Activated CD4-positive, alpha-beta memory T cell treated with anti-CD3 and anti-CD28 coated beads, Interleukin-2, amount 10 ng/mL, durations not matched to agents 7 days and 5 days (primary cell): Measurements from ENCODE around the gene CACNA1S. TPM values are rescaled to one million over a fixed set of nuclear protein-coding genes. Genes with fewer than 3 reads are reported as not detected.

ENCODE experiments used
- CTCF ChIA-PET: fragments of 350-600 bp; sonication (Branson Sonifier 250); formaldehyde crosslinking; loops from one replicate; lab custom pipeline; 2021; ENCODE audit warnings: antibody characterized with exemption, inconsistent platforms; lab: Charles Lee
- POLR2A ChIA-PET: fragments of 350-600 bp; sonication (Branson Sonifier 250); formaldehyde crosslinking; loops from one replicate; lab custom pipeline; 2021; ENCODE audit warnings: antibody characterized with exemption; lab: Charles Lee
- DNase-seq: peaks from one replicate; pipeline ENCODE4 v3.0.0-alpha.2; 2020
- H3K27ac Mint-ChIP-seq: one replicate; pipeline ENCODE4 v1.8.0; 2021; ENCODE audit warnings: mild to moderate bottlenecking, mixed read lengths
- H3K27me3 Mint-ChIP-seq: one replicate; pipeline ENCODE4 v1.8.0; 2021; ENCODE audit warnings: mixed read lengths
- H3K36me3 Mint-ChIP-seq: one replicate; pipeline ENCODE4 v1.8.0; 2021; ENCODE audit warnings: low read depth, mixed read lengths
- H3K4me1 Mint-ChIP-seq: one replicate; pipeline ENCODE4 v1.8.0; 2021; ENCODE audit warnings: mixed read lengths
- H3K4me3 Mint-ChIP-seq: one replicate; pipeline ENCODE4 v1.8.0; 2021; ENCODE audit warnings: mild to moderate bottlenecking, mixed read lengths
- H3K9me3 Mint-ChIP-seq: one replicate; pipeline ENCODE4 v1.8.0; 2021; ENCODE audit warnings: mixed read lengths
- total RNA-seq, 2 experiments: library from RNA; stranded (reverse); gene quantifications; one replicate each; pipeline ENCODE4 v1.2.3, GENCODE V29; 2021

The CACNA1S gene
- total RNA-seq, 2 experiments from 2014 or later: not detected

GRCh38 chr1:201023920-201024624 lies 88.2 kb downstream of the CACNA1S start:
- H3K27me3 Mint-ChIP-seq: no peaks in the 10 kb centered on the region
- H3K4me3 Mint-ChIP-seq: peak overlapping the region; percentile 62
- H3K27ac Mint-ChIP-seq: peak overlapping the region; percentile 59

GRCh38 chr1:201023517-201023902 lies 88.7 kb downstream of the CACNA1S start, which contains the start of gene KIF21B:
TSS of gene KIF21B (minus strand) at chr1:201023714. CDS start at chr1:201023383, 331 bp downstream.
- POLR2A ChIA-PET: interaction anchor here (0.6 to 12.9 kb wide), 5 partner anchors 10 to 354 kb away, joined by 3 to 178 read pairs (median 3); partner anchors contain the start of genes DDX59 and TMEM9
- H3K4me3 Mint-ChIP-seq: peak within 1 kb of the TSS; percentile 96
- no peaks in the 10 kb centered on the region for H3K27me3 Mint-ChIP-seq

More at GRCh38 chr1:201023920-201024624, 88.2 kb downstream of the CACNA1S start:
- no peak for DNase-seq
- Mint-ChIP-seq H3K36me3 (peaks cover 45% of the 10 kb centered on the region), H3K9me3 (no peaks in the 10 kb centered on the region), H3K4me1 (peaks cover 70% of the 10 kb centered on the region)
- ChIA-PET CTCF (interaction anchor here (0.9 to 11.8 kb wide), 6 partner anchors 9 to 52 kb away, joined by 3 to 104 read pairs (median 20); no protein-coding TSS in a partner anchor), POLR2A (interaction anchor here (1.2 to 12.9 kb wide), 3 partner anchors 11 to 354 kb away, joined by 3 to 178 read pairs (median 3); partner anchors contain the start of genes DDX59 and TMEM9)

GRCh38 chr1:201022820-201023516 lies 89.3 kb downstream of the CACNA1S start:
- peak; percentile 49 for DNase-seq
- peak overlapping the region; percentile 96 for H3K4me3 Mint-ChIP-seq
- H3K27ac Mint-ChIP-seq: peak overlapping the region; percentile 99
- H3K27me3 Mint-ChIP-seq: no peaks in the 10 kb centered on the region
- ChIA-PET CTCF (interaction anchor here (1.0 to 11.8 kb wide), 5 partner anchors 8 to 45 kb away, joined by 3 to 104 read pairs (median 43); no protein-coding TSS in a partner anchor), POLR2A (interaction anchor here (0.6 to 12.9 kb wide), 7 partner anchors 10 to 353 kb away, joined by 3 to 178 read pairs (median 8); partner anchors contain the start of genes DDX59 and TMEM9)
- peaks cover 73% of the 10 kb centered on the region for H3K4me1 Mint-ChIP-seq
- no peaks in the 10 kb centered on the region for H3K9me3 Mint-ChIP-seq
- peaks cover 50% of the 10 kb centered on the region for H3K36me3 Mint-ChIP-seq

More at GRCh38 chr1:201023517-201023902, 88.7 kb downstream of the CACNA1S start, which contains the start of gene KIF21B:
- Mint-ChIP-seq H3K36me3 (peaks cover 48% of the 10 kb centered on the region), H3K4me1 (peaks cover 73% of the 10 kb centered on the region), H3K27ac (peak within 1 kb of the TSS; percentile 99), H3K9me3 (no peaks in the 10 kb centered on the region)
- peak; percentile 94 for DNase-seq
- CTCF ChIA-PET: interaction anchor here (1.0 to 11.8 kb wide), 4 partner anchors 8 to 44 kb away, joined by 3 to 104 read pairs (median 28); no protein-coding TSS in a partner anchor

- H3K9me3 Mint-ChIP-seq: no peaks in the 10 kb centered on the region
- CTCF ChIA-PET: interaction anchor here (0.9 to 11.8 kb wide), 5 partner anchors 7 to 44 kb away, joined by 3 to 104 read pairs (median 43); no protein-coding TSS in a partner anchor
- POLR2A ChIA-PET: interaction anchor here (0.7 to 12.9 kb wide), 6 partner anchors 9 to 402 kb away, joined by 3 to 178 read pairs (median 8); partner anchors contain the start of gene KIF14
- peaks cover 74% of the 10 kb centered on the region for H3K4me1 Mint-ChIP-seq
- H3K36me3 Mint-ChIP-seq: peaks cover 55% of the 10 kb centered on the region
- H3K27me3 Mint-ChIP-seq: no peaks in the 10 kb centered on the region
- no peak for DNase-seq
- peak overlapping the region; percentile 99 for H3K27ac Mint-ChIP-seq
- H3K4me3 Mint-ChIP-seq: peak overlapping the region; percentile 96
These were observed 89.8 kb downstream of the CACNA1S start for GRCh38 chr1:201022493-201022819.

- Mint-ChIP-seq H3K27me3 (no peaks in the 10 kb centered on the region), H3K36me3 (peaks cover 61% of the 10 kb centered on the region), H3K27ac (peak overlapping the region; percentile 99), H3K9me3 (no peaks in the 10 kb centered on the region), H3K4me3 (peak overlapping the region; percentile 96), H3K4me1 (peaks cover 74% of the 10 kb centered on the region)
- POLR2A ChIA-PET: interaction anchor here (0.7 to 12.9 kb wide), 9 partner anchors 9 to 401 kb away, joined by 3 to 178 read pairs (median 6); partner anchors contain the start of gene KIF14
- peak; percentile 39 for DNase-seq
- CTCF ChIA-PET: interaction anchor here (0.6 to 11.8 kb wide), 7 partner anchors 6 to 796 kb away, joined by 3 to 104 read pairs (median 17); no protein-coding TSS in a partner anchor
These were observed 90.4 kb downstream of the CACNA1S start for GRCh38 chr1:201021630-201022492.

- peak; percentile 64 for DNase-seq
- ChIA-PET CTCF (interaction anchor here (0.6 to 11.8 kb wide), 9 partner anchors 9 to 795 kb away, joined by 3 to 104 read pairs (median 7); no protein-coding TSS in a partner anchor), POLR2A (interaction anchor here (0.7 to 12.9 kb wide), 18 partner anchors 8 to 350 kb away, joined by 3 to 178 read pairs (median 4); partner anchors contain the start of gene TMEM9)
- Mint-ChIP-seq H3K9me3 (no peaks in the 10 kb centered on the region), H3K36me3 (peaks cover 59% of the 10 kb centered on the region), H3K27ac (peak overlapping the region; percentile 99), H3K4me1 (peaks cover 74% of the 10 kb centered on the region), H3K4me3 (peak overlapping the region; percentile 96), H3K27me3 (no peaks in the 10 kb centered on the region)
These were observed 91.3 kb downstream of the CACNA1S start for GRCh38 chr1:201020721-201021629.

- H3K9me3 Mint-ChIP-seq: no peaks in the 10 kb centered on the region
- H3K27ac Mint-ChIP-seq: peak overlapping the region; percentile 99
- DNase-seq: peak; percentile 67
- H3K4me3 Mint-ChIP-seq: peak overlapping the region; percentile 96
- CTCF ChIA-PET: interaction anchor here (0.8 to 11.8 kb wide), 11 partner anchors 8 to 492 kb away, joined by 3 to 104 read pairs (median 6); no protein-coding TSS in a partner anchor
- peaks cover 61% of the 10 kb centered on the region for H3K36me3 Mint-ChIP-seq
- POLR2A ChIA-PET: interaction anchor here (0.6 to 12.9 kb wide), 20 partner anchors 7 to 350 kb away, joined by 3 to 178 read pairs (median 4); partner anchors contain the start of gene TMEM9
- peaks cover 74% of the 10 kb centered on the region for H3K4me1 Mint-ChIP-seq
- H3K27me3 Mint-ChIP-seq: no peaks in the 10 kb centered on the region
These were observed 92.1 kb downstream of the CACNA1S start for GRCh38 chr1:201020040-201020591.

GRCh38 chr1:201019321-201019977 lies 92.8 kb downstream of the CACNA1S start:
- DNase-seq: peak; percentile 96
- Mint-ChIP-seq H3K4me1 (peaks cover 74% of the 10 kb centered on the region), H3K4me3 (peak overlapping the region; percentile 96), H3K36me3 (peaks cover 65% of the 10 kb centered on the region), H3K27me3 (no peaks in the 10 kb centered on the region), H3K9me3 (no peaks in the 10 kb centered on the region), H3K27ac (peak overlapping the region; percentile 99)
- POLR2A ChIA-PET: interaction anchor here (0.6 to 12.9 kb wide), 17 partner anchors 6 to 349 kb away, joined by 3 to 178 read pairs (median 3); no protein-coding TSS in a partner anchor
- CTCF ChIA-PET: interaction anchor here (0.8 to 11.8 kb wide), 10 partner anchors 9 to 493 kb away, joined by 3 to 104 read pairs (median 6); no protein-coding TSS in a partner anchor

GRCh38 chr1:201017828-201018163 lies 94.4 kb downstream of the CACNA1S start:
- Mint-ChIP-seq H3K4me1 (peaks cover 84% of the 10 kb centered on the region), H3K27ac (peak overlapping the region; percentile 99), H3K4me3 (peak overlapping the region; percentile 96), H3K27me3 (no peaks in the 10 kb centered on the region), H3K9me3 (no peaks in the 10 kb centered on the region), H3K36me3 (peaks cover 74% of the 10 kb centered on the region)
- DNase-seq: no peak
- CTCF ChIA-PET: interaction anchor here (3.2 to 11.8 kb wide), 3 partner anchors 22 to 46 kb away, joined by 16 to 104 read pairs (median 91); no protein-coding TSS in a partner anchor
- POLR2A ChIA-PET: interaction anchor here (11.1 to 12.9 kb wide), 2 partner anchors 5 to 7 kb away, joined by 178 read pairs; partner anchors contain the start of gene KIF21B
